Measurements from ENCODE around the gene PDLIM1. TPM values are rescaled to one million over a fixed set of nuclear protein-coding genes. Genes with fewer than 3 reads are reported as not detected.

PDLIM1 gene
- polyA plus RNA-seq, 1 of the 3 experiments (the other 2 are of a cell fraction), result 97.2 TPM

DNA sequence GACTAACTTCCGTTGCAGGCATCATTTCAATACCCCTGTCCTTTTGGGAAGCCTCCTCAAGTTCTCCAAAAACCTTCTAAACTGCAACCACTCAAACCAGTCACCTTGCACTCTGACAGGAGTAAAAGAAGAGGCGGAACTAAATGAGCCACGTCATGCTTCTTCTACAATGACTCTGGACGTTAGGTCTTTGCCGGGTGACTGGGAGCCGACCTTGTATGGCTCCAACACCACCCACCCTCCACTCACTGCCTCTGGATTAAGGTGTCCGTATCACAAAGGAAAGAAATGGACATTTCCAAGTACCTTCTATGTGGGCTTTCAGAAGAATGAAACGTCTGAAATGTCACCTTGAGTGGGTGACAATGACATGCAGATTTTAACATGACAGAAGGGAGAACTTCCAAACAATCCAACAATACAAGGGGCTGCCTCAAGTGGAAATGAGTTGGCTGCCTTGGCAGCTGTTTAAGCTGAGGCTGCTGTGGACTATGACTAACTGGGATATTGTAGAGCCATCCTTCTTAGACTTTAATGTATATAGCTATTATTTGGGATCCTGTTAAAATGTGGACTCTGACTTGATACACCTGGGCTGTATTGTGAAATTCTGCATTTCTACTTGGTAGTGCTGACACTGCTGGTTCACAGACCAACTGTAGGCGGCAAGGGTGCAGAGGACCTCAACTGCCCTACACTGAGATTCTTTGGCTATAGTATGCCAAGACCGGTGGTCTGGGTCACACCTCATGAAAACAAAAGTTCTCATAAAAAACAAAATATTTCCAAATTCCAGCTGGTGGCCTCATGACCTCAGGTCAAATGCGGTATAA lies 33.8 kb upstream of the PDLIM1 start:
- Histone ChIP-seq H3K9me2 (no peaks in the 10 kb centered on the region), H3K36me3 (replicated peaks in 1 of 2; ENCODE audit: control insufficient read depth in 1 of 2, insufficient read depth in 2 of 2, low read length in 1 of 2) (no peaks in the 10 kb centered on the region), H3K79me2 (ENCODE audit: insufficient read depth) (no peaks in the 10 kb centered on the region), H3K4me2 (no peak overlapping the region), H3K9me3 (no peaks in the 10 kb centered on the region), H2AFZ (ENCODE audit: low read depth) (no peak overlapping the region), H4K20me1 (ENCODE audit: insufficient read depth) (no peaks in the 10 kb centered on the region), H3K27me3 (ENCODE audit: insufficient read depth) (no peaks in the 10 kb centered on the region), H3K27ac (ENCODE audit: low read depth in 2 of 2, low read length in 1 of 2) (no peak overlapping the region), H3K4me1 (ENCODE audit: control insufficient read depth in 1 of 2, insufficient read depth in 2 of 2, low read depth in 1 of 2, low read length in 1 of 2) (peaks cover 0 to 10% of the 10 kb centered on the region in 2 experiments; a peak in 2 of 4 replicates), H3K4me3 (ENCODE audit: low read depth in 2 of 2, low read length in 1 of 2) (no peak overlapping the region), H3K9ac (no peak overlapping the region), H3F3A (replicated peaks; ENCODE audit: insufficient read depth) (no peaks in the 10 kb centered on the region)
- ChIA-PET POLR2A (no interaction called here), CTCF (interaction anchor here (0.9 kb wide), 1 partner anchor 38 kb away, joined by 3 read pairs; no protein-coding TSS in a partner anchor)
- no peak for DNase-seq
- 81% methylated on average over 11 of the region's 11 CpGs for WGBS (ENCODE audit: low lambda C conversion rate)
- TF ChIP-seq NFIC (IDR thresholded peaks at IDR 0.05; ENCODE audit: borderline replicate concordance), result no peak
- no peak for TF ChIP-seq USF2 (IDR thresholded peaks at IDR 0.05; ENCODE audit: borderline replicate concordance, low read depth, low read length)
- no peak for TF ChIP-seq TEAD4 (IDR thresholded peaks at IDR 0.05; ENCODE audit: borderline replicate concordance, insufficient read depth)
- no peak for TF ChIP-seq RFX5 (IDR thresholded peaks at IDR 0.05; ENCODE audit: low read length)
- no peak for TF ChIP-seq GABPA (IDR thresholded peaks at IDR 0.05; ENCODE audit: low read depth)
- no peak for TF ChIP-seq NRF1 (IDR thresholded peaks at IDR 0.05; ENCODE audit: low read depth, low read length)
- no peak for TF ChIP-seq MXI1 (IDR thresholded peaks at IDR 0.05; ENCODE audit: low read depth, low read length)

DNA sequence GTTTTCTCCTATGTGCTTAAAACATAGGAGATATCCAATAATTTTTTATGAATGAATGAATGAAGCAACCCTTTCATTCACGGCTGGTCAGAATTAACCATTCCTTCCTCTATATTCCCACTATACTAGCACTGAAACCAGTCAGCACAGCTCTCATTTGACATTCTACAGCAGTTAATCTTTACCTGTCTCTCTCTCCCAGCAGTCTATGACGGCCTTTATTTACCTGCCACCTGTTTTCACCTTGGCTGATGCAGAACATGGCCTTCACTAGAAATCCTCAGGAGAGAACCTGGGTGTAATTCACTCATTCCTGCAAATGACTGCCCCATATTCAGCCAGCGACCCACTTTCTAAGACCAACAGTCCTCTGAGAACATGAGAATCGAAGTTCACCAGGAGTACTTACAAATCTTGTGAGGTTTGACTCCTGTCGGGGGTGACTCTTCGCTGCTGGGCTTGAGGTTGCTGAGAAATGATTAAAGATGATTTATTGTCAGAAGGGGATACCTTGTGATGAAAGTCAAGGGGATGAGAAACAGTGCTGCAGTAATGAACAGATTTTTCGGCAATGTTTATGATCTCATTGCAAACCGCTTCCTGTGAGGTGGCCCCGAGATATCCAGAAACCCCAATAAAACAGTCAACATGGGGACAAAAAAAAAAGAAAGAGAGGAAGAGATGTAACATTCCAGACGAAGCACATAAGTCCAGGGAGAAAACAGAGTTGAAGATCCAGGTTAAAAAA lies 30.9 kb upstream of the PDLIM1 start:
- Histone ChIP-seq H3K36me3 (replicated peaks in 1 of 2; ENCODE audit: control insufficient read depth in 1 of 2, insufficient read depth in 2 of 2, low read length in 1 of 2) (no peaks in the 10 kb centered on the region), H3K27ac (ENCODE audit: low read depth in 2 of 2, low read length in 1 of 2) (no peak overlapping the region), H3K79me2 (ENCODE audit: insufficient read depth) (no peaks in the 10 kb centered on the region), H3K9me3 (no peaks in the 10 kb centered on the region), H3F3A (replicated peaks; ENCODE audit: insufficient read depth) (no peaks in the 10 kb centered on the region), H3K27me3 (ENCODE audit: insufficient read depth) (no peaks in the 10 kb centered on the region), H4K20me1 (ENCODE audit: insufficient read depth) (no peaks in the 10 kb centered on the region), H3K4me2 (no peak overlapping the region), H3K4me3 (ENCODE audit: low read depth in 2 of 2, low read length in 1 of 2) (no peak overlapping the region), H2AFZ (ENCODE audit: low read depth) (no peak overlapping the region), H3K9me2 (no peaks in the 10 kb centered on the region), H3K9ac (no peak overlapping the region), H3K4me1 (ENCODE audit: control insufficient read depth in 1 of 2, insufficient read depth in 2 of 2, low read depth in 1 of 2, low read length in 1 of 2) (no peaks in the 10 kb centered on the region; a peak in 1 of 4 replicates)
- ChIA-PET POLR2A (no interaction called here), CTCF (interaction anchor here (1.7 kb wide), 1 partner anchor 78 kb away, joined by 5 read pairs; no protein-coding TSS in a partner anchor)
- 76% methylated on average over 10 of the region's 10 CpGs for WGBS (ENCODE audit: low lambda C conversion rate)
- TF ChIP-seq CTCF (IDR thresholded peaks at IDR 0.05) (no peak), CHD2 (IDR thresholded peaks at IDR 0.05; ENCODE audit: low read length, partially characterized antibody) (no peak), TAF1 (IDR thresholded peaks at IDR 0.05; ENCODE audit: borderline replicate concordance, low read depth, low read length) (no peak), RAD21 (IDR thresholded peaks at IDR 0.05; ENCODE audit: low read length) (no peak), EP300 (IDR thresholded peaks at IDR 0.05; ENCODE audit: borderline replicate concordance in 1 of 2, low read depth in 1 of 2, low read length in 1 of 2) (no peak), FOSL2 (IDR thresholded peaks at IDR 0.05; ENCODE audit: borderline replicate concordance, low read depth) (no peak), RFX5 (IDR thresholded peaks at IDR 0.05; ENCODE audit: low read length) (no peak), SMC3 (IDR thresholded peaks at IDR 0.05; ENCODE audit: low read depth, low read length) (no peak), MEF2A (IDR thresholded peaks at IDR 0.05; ENCODE audit: borderline replicate concordance, low read depth) (no peak), USF1 (IDR thresholded peaks at IDR 0.05; ENCODE audit: borderline replicate concordance, low read depth) (no peak)
- TF ChIP-seq, protein P1, sequence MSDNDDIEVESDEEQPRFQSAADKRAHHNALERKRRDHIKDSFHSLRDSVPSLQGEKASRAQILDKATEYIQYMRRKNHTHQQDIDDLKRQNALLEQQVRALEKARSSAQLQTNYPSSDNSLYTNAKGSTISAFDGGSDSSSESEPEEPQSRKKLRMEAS (IDR thresholded peaks at IDR 0.05; ENCODE audit: low read depth), result no peak
- DNase-seq, result no peak

Measured in SK-N-SH (cell line).